Thoracic aorta (tissue), 2 donors: ENCODE measurements around the gene APOM. TPM values are rescaled to one million over a fixed set of nuclear protein-coding genes. Genes with fewer than 3 reads are reported as not detected.

Source experiments
- ATAC-seq: fragments of 150-250 bp; one replicate; pipeline ENCODE4 v1.8.0; 2017; ENCODE audit warnings: low read depth; ENCODE audit not compliant: insufficient number of reproducible peaks, low FRiP score
- DNase-seq: peaks from one replicate; pipeline ENCODE4 v3.0.0-alpha.2; 2020; ENCODE audit warnings: low spot score
- H3K27ac ChIP-seq, 2 donors: fragments of 200-600 bp; sonication (generic); 1 replicate in 1 of 2; 2 replicates in 1 of 2; pipeline ENCODE4 v1.5.1; 2016; ENCODE audit warnings: mild to moderate bottlenecking in 2 of 2, moderate library complexity in 2 of 2
- H3K27me3 ChIP-seq: fragments of 200-600 bp; sonication (generic); replicated peaks from 2 replicates; pipeline ENCODE4 v1.6.0; 2016; ENCODE audit warnings: mild to moderate bottlenecking; ENCODE audit not compliant: insufficient read depth
- H3K36me3 ChIP-seq: fragments of 200-600 bp; sonication (generic); one replicate; pipeline ENCODE4 v1.5.1; 2016
- H3K4me1 ChIP-seq, 2 donors: fragments of 200-600 bp; sonication (generic); 1 replicate in 1 of 2; 2 replicates in 1 of 2; pipeline versions ENCODE4 v1.5.1 to v1.6.0; 2016; ENCODE audit warnings: low read depth in 2 of 2, mild to moderate bottlenecking in 1 of 2; ENCODE audit not compliant: control insufficient read depth in 1 of 2
- H3K4me3 ChIP-seq: fragments of 200-600 bp; sonication (generic); 2 replicates; pipeline ENCODE4 v1.5.1; 2016; ENCODE audit warnings: mild to moderate bottlenecking
- H3K9me3 ChIP-seq: fragments of 200-600 bp; sonication (generic); 2 replicates; pipeline ENCODE4 v1.5.1; 2016
- CTCF ChIP-seq: fragments of 200-600 bp; sonication (generic); IDR thresholded peaks from one replicate; pipeline ENCODE4 v1.5.1; 2019; ENCODE audit warnings: antibody characterized with exemption
- total RNA-seq, 2 donors: library from RNA; depleted of rRNA; stranded (reverse); fragments of >200 nt; gene quantifications; one replicate each; pipeline versions ENCODE4 v1.1.0 to v1.2.3, GENCODE V29; 2016

The APOM gene
- total RNA-seq, 2 donors from 2014 or later = 2.2 TPM; not detected in 1

DNA sequence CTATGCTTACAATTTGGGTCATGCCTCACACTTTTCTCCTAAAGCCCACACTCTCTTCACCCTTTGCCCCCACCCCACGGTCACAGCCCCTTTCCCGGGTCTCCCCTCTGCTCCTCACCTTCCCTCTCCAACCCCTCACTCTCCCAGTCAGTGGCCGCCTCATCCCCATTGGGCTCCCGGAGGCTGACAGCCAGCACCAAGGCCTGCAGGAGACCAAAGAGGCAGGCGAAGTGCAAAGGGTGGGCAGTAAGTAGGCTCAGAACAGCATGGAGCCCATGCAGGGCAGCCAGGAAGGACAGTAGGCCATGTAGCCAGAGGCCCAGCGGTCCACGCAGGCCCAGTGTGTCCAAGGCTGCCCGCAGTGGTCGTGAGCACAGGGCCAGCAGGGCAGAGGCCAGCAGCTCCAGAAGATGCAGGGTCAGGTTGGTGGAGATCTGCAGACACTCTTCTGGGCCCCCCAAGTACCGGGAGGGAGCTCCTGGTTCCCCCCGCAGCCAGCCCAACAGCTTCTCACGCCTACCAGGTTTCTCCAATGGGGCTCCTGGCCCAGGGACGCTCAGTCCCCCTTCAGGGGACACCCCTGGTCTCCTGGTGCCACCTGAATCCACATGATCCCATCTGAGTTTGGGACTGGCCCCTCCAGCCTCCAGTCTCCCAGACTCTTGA is 3.4 kb downstream of the APOM start:
- no peak for TF ChIP-seq CTCF
- H3K27ac ChIP-seq = peak overlapping the region; percentile 82 to 90
- DNase-seq (no peak), ATAC-seq (no peak)
- no peaks in the 10 kb centered on the region for H3K27me3 ChIP-seq
- peak overlapping the region; percentile 82 for H3K4me3 ChIP-seq
- H3K36me3 ChIP-seq = no peaks in the 10 kb centered on the region
- H3K9me3 ChIP-seq = no peaks in the 10 kb centered on the region
- peaks cover 25 to 59% of the 10 kb centered on the region in 2 donors for H3K4me1 ChIP-seq

DNA sequence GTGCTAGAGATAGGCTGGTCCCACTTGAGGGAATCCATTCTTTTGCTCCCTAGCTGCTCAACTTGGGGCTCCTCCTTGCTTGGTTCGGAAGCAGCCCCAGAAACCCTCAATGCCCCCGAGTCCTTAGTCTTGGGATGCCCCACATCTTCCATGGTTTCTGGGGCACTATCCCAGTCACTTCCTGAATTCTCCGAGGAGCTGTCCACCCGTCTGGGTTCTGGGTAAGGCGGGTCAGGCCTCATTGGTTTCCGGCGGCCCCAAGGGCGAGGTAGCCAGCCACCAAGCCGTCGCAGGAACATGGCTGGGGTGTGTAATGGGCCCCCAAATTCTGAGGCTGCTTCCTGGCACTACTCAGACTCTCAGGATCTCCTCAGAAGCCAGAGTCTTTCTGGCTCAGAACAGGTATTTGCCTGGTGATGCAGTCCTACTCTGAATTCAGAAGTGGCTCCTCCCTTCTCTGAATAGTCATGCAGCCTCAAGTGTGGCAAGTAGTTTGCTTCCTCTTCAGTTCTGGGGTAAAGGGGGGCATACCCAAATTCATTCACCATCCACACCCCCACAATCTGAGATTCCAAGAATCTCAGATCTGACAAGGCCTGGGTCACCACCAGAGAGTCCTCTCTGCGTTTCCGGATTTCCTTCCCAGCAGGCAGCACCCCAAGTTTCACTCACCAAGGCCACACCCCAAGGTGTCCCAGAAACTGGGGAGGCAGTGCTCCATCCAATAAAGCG is 4.1 kb downstream of the APOM start:
- Histone ChIP-seq H3K36me3 (no peaks in the 10 kb centered on the region), H3K4me3 (peak overlapping the region; percentile 82), H3K27me3 (no peaks in the 10 kb centered on the region), H3K27ac (peak overlapping the region; percentile 82 to 90), H3K9me3 (no peaks in the 10 kb centered on the region), H3K4me1 (peaks cover 25 to 61% of the 10 kb centered on the region in 2 donors)
- ATAC-seq = no peak
- DNase-seq = no peak
- TF ChIP-seq CTCF = no peak

DNA sequence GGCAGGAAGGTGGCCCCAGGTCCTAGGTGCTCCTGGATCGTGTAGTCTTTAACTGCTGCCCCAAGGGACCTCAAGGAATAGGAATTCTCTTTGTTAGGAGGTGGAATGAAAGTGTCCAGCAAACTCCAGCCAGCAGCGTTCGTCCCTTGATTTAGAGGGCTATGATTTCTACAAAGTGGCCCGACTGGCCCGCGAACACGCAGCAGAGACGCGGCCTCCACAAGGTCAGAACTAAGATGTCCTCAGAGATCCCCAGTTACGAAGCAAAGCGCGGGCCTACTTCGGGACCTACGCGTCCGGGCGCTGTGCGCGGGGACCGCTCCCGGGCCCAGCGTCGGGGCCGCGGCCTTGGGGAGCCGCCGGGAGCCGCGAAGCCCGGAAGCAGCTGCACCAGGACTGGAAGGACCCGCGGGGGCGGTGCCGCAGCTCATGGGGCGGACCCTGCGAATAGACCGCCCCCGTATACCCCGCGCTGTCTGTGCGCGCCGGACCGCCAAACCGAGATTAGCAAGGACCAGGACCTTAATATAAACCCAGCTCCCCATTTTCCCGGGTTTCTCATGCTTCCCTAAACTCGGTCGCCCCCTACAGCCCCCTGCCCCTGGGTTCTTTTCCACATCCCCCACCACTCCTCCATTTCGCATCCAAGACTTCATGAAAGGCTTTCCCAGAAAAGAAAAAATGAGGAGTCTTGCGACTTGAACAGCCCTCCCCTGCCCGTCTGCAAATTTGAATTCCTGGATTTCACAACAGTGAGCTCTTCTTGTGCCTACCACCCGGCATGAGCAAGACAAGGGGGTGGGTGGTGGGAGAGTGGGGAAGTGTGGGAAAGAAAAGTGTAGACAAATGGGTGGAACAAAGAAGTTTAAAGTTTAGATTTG is 4.9 kb downstream of the APOM start, which contains the start of gene C6orf47:
Gene C6orf47 (minus strand): TSS at position 398 of the 881 bp plus-strand sequence. CDS start 831 bp downstream, outside the sequence.
- no peak for TF ChIP-seq CTCF
- peaks cover 25 to 61% of the 10 kb centered on the region in 2 donors for H3K4me1 ChIP-seq
- ATAC-seq = peak; percentile 48

GRCh38 chr6:31661262-31662123 is 5.8 kb downstream of the APOM start:
- ATAC-seq (no peak), DNase-seq (no peak)
- Histone ChIP-seq H3K4me3 (peak overlapping the region; percentile 82), H3K36me3 (no peaks in the 10 kb centered on the region), H3K9me3 (no peaks in the 10 kb centered on the region), H3K27ac (peak overlapping the region; percentile 78 to 90), H3K4me1 (peaks cover 25 to 63% of the 10 kb centered on the region in 2 donors), H3K27me3 (no peaks in the 10 kb centered on the region)
- TF ChIP-seq CTCF = no peak

More for the DNA sequence above, 4.9 kb downstream of the APOM start, which contains the start of gene C6orf47:
- DNase-seq = peak; percentile 54
- Histone ChIP-seq H3K27me3 (no peaks in the 10 kb centered on the region), H3K4me3 (peak within 1 kb of the TSS; percentile 82), H3K36me3 (no peaks in the 10 kb centered on the region), H3K27ac (peak within 1 kb of the TSS; percentile 82 to 90), H3K9me3 (no peaks in the 10 kb centered on the region)
